DND-41 (cell line): ENCODE measurements around the gene NSDHL.

Source experiments
- ATAC-seq: fragments of 200-7000 bp; cut with Tn5 transposase; 3 replicates; pipeline ENCODE4 v1.9.1; 2021; ENCODE audit warnings: low read depth; ENCODE audit not compliant: insufficient read depth
- DNase-seq: peaks from one replicate; pipeline ENCODE4 v3.0.0-alpha.2; 2020
- H2AFZ ChIP-seq: 2 replicates; pipeline ENCODE4 v1.6.0; 2012; ENCODE audit warnings: low read depth, low read length
- H3K27ac ChIP-seq: 2 replicates; pipeline ENCODE4 v1.5.1; 2012; ENCODE audit warnings: low read length, inconsistent platforms
- H3K27me3 ChIP-seq: fragments of 200-600 bp; sonication (generic); 2 replicates; pipeline ENCODE4 v1.6.0; 2012; ENCODE audit warnings: low read length, mild to moderate bottlenecking, inconsistent platforms; ENCODE audit not compliant: insufficient read depth, poor library complexity
- H3K36me3 ChIP-seq: 2 replicates; pipeline ENCODE4 v1.5.1; 2012; ENCODE audit warnings: low read length, inconsistent platforms; ENCODE audit not compliant: insufficient read depth
- H3K4me1 ChIP-seq: 2 replicates; pipeline ENCODE4 v1.5.1; 2012; ENCODE audit warnings: mild to moderate bottlenecking, low read length; ENCODE audit not compliant: insufficient read depth
- H3K4me2 ChIP-seq: 2 replicates; pipeline ENCODE4 v1.6.0; 2012; ENCODE audit warnings: mild to moderate bottlenecking, moderate library complexity, low read length, inconsistent platforms; ENCODE audit not compliant: insufficient read depth
- H3K4me3 ChIP-seq, 2 experiments: fragments of 200-600 bp in 1 of 2; shearing (Covaris generic) in 1 of 2; 2 replicates each; pipeline ENCODE4 v1.5.1; 2012 to 2016; ENCODE audit warnings: inconsistent platforms in 2 of 2, low read length in 2 of 2, mild to moderate bottlenecking in 2 of 2, low read depth in 1 of 2, moderate library complexity in 1 of 2
- H3K79me2 ChIP-seq: 2 replicates; pipeline ENCODE4 v1.6.0; 2012; ENCODE audit warnings: low read length, inconsistent platforms; ENCODE audit not compliant: insufficient read depth
- H3K9ac ChIP-seq: 2 replicates; pipeline ENCODE4 v1.6.0; 2012; ENCODE audit warnings: low read depth, mild to moderate bottlenecking, inconsistent platforms, low read length, moderate library complexity
- H3K9me3 ChIP-seq: 2 replicates; pipeline ENCODE4 v1.5.1; 2012; ENCODE audit warnings: low read length, moderate library complexity, mild to moderate bottlenecking, inconsistent platforms; ENCODE audit not compliant: insufficient read depth, severe bottlenecking
- H4K20me1 ChIP-seq: 2 replicates; pipeline ENCODE4 v1.6.0; 2012; ENCODE audit warnings: low read length; ENCODE audit not compliant: insufficient read depth
- EZH2 ChIP-seq: IDR thresholded peaks from 3 replicates; pipeline ENCODE4 v1.6.1; 2012; ENCODE audit warnings: borderline replicate concordance, low read depth, mild to moderate bottlenecking, moderate library complexity, low read length, inconsistent platforms; ENCODE audit not compliant: severe bottlenecking
- TF ChIP-seq, protein P1 (sequence below): IDR thresholded peaks from 2 replicates; pipeline ENCODE4 v1.5.1; 2012; ENCODE audit warnings: borderline replicate concordance, low read length, moderate library complexity, mild to moderate bottlenecking; ENCODE audit not compliant: poor library complexity, severe bottlenecking; ENCODE audit errors: extremely low read depth

The NSDHL gene

DNA sequence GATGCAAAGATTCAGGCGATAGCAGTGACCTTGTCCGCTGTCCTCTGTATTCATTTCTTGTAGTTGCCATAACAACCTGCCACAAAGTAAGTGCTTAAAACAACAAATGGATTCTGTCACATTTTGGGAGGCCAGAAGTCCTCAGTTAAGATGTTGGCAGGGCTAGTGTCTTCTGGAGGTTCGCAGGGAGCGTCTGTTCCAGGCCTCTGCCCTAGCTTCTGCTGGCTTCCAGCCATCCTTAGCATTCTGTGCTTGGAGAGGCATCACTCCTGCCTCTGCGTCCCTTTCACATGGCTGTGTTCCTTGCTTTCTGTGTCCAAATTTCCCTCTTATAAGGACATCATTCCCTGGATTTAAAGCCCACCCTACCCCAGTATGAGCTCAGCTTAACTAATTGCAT is 35.5 kb downstream of the NSDHL start:
- no peak overlapping the region for H3K4me2 ChIP-seq
- H3K4me1 ChIP-seq, result no peaks in the 10 kb centered on the region
- H3K27ac ChIP-seq, result no peak overlapping the region
- no peak for DNase-seq
- no peak overlapping the region for H2AFZ ChIP-seq
- ATAC-seq, result no peak
- TF ChIP-seq, protein P1, sequence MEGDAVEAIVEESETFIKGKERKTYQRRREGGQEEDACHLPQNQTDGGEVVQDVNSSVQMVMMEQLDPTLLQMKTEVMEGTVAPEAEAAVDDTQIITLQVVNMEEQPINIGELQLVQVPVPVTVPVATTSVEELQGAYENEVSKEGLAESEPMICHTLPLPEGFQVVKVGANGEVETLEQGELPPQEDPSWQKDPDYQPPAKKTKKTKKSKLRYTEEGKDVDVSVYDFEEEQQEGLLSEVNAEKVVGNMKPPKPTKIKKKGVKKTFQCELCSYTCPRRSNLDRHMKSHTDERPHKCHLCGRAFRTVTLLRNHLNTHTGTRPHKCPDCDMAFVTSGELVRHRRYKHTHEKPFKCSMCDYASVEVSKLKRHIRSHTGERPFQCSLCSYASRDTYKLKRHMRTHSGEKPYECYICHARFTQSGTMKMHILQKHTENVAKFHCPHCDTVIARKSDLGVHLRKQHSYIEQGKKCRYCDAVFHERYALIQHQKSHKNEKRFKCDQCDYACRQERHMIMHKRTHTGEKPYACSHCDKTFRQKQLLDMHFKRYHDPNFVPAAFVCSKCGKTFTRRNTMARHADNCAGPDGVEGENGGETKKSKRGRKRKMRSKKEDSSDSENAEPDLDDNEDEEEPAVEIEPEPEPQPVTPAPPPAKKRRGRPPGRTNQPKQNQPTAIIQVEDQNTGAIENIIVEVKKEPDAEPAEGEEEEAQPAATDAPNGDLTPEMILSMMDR, result no peak
- TF ChIP-seq EZH2, result no peak
- H3K79me2 ChIP-seq, result no peaks in the 10 kb centered on the region
- peaks cover 58% of the 10 kb centered on the region for H3K36me3 ChIP-seq
- H3K27me3 ChIP-seq, result no peaks in the 10 kb centered on the region
- H4K20me1 ChIP-seq, result no peaks in the 10 kb centered on the region
- no peaks in the 10 kb centered on the region for H3K9me3 ChIP-seq
- no peak overlapping the region for H3K9ac ChIP-seq
- no peak overlapping the region for H3K4me3 ChIP-seq

GRCh38 chrX:152869972-152870371 is 39.1 kb downstream of the NSDHL start:
- peaks cover 36% of the 10 kb centered on the region for H3K36me3 ChIP-seq
- no peak overlapping the region for H3K4me3 ChIP-seq
- DNase-seq, result no peak
- no peak for TF ChIP-seq EZH2
- TF ChIP-seq, protein P1, result no peak
- no peak for ATAC-seq
- no peaks in the 10 kb centered on the region for H3K27me3 ChIP-seq
- H3K4me2 ChIP-seq, result no peak overlapping the region
- H4K20me1 ChIP-seq, result no peaks in the 10 kb centered on the region
- no peaks in the 10 kb centered on the region for H3K9me3 ChIP-seq
- no peak overlapping the region for H3K9ac ChIP-seq
- no peak overlapping the region for H3K27ac ChIP-seq
- H2AFZ ChIP-seq, result no peak overlapping the region
- H3K4me1 ChIP-seq, result no peaks in the 10 kb centered on the region
- H3K79me2 ChIP-seq, result no peaks in the 10 kb centered on the region

DNA sequence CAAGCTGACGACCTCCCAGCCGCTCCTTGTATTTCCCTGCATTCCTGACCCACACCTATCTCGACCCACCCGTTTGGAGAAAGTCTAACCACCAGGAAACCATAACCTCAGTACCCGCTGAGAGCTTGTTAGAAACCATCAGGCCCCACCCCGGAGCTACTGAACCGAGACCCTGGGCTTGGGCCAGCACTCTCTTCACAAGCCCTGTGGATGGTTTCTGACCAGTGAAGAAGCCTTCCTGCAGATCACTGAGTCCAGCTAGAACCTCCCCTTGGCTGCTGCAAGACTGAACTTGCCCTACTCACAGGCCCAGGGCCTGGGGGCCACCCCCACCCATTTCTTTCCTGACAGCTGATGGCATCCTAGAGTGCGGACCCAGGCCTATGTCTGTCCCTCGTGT is 40.4 kb downstream of the NSDHL start:
- Histone ChIP-seq H3K79me2 (no peaks in the 10 kb centered on the region), H3K4me3 (no peak overlapping the region), H3K9me3 (no peaks in the 10 kb centered on the region), H3K4me1 (no peaks in the 10 kb centered on the region), H3K27me3 (no peaks in the 10 kb centered on the region), H4K20me1 (no peaks in the 10 kb centered on the region), H3K4me2 (no peak overlapping the region), H3K27ac (no peak overlapping the region), H3K36me3 (peaks cover 28% of the 10 kb centered on the region), H3K9ac (no peak overlapping the region), H2AFZ (no peak overlapping the region)
- DNase-seq (no peak), ATAC-seq (no peak; the same call in 2 of the 3 replicates)
- TF ChIP-seq EZH2, result no peak
- TF ChIP-seq, protein P1, result no peak

DNA sequence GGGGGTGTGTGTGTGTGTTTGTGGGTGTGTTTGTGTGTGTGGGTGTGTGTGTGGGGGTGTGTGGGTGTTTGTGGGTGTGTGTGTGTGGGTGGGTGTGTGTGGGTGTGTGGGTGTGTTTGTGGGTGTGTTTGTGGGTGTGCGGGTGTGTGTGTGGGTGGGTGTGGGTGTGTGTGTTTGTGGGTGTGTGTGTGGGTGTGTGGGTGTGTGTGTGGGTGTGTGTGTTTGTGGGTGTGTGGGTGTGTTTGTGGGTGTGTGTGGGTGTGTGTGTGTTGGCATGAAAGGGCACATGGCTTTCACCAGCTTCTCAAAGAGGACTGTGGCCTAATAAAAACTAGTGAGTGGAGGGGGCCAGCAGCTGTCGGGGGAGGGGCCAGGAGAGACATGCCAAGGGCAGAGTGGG is 41.7 kb downstream of the NSDHL start:
- ATAC-seq (no peak), DNase-seq (no peak)
- H3K27me3 ChIP-seq, result no peaks in the 10 kb centered on the region
- H3K79me2 ChIP-seq, result no peaks in the 10 kb centered on the region
- no peak overlapping the region for H3K27ac ChIP-seq
- no peak overlapping the region for H3K4me3 ChIP-seq
- H3K36me3 ChIP-seq, result peaks cover 20% of the 10 kb centered on the region
- H2AFZ ChIP-seq, result no peak overlapping the region
- H3K9ac ChIP-seq, result no peak overlapping the region
- no peak for TF ChIP-seq EZH2
- TF ChIP-seq, protein P1, result no peak
- H4K20me1 ChIP-seq, result no peaks in the 10 kb centered on the region
- no peak overlapping the region for H3K4me2 ChIP-seq
- H3K9me3 ChIP-seq, result no peaks in the 10 kb centered on the region
- H3K4me1 ChIP-seq, result no peaks in the 10 kb centered on the region
